ENCODE data around the gene TRAM2. TPM values are rescaled to one million over a fixed set of nuclear protein-coding genes. Genes with fewer than 3 reads are reported as not detected.
A peak's percentile ranks its signal among the peaks of the same experiment; 100 is the strongest.

Gene TRAM2
- total and polyA plus RNA-seq, 2 of the 13 experiments (the other 11 are each of a cell fraction or from before 2014, with no cell fraction given), result 49.1 to 72.5 TPM

DNA sequence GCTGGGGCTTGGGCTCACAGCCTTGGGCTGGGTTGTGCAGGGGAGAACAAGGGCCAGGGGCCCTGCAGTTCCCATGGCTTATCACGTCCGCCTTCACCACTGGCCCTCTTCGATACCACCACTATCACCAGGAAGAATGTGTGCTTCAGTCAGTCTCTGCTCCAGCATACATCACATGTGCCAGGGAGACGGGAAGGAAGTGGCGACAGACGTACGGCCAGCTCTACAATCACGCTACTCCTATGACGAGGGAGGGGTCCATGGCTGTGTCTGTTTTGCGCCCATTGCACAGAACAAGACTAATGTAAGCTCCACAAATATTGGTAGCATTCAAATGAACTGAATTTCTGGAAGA, 72.1 kb downstream of the TRAM2 start:
- WGBS (ENCODE audit: low lambda C conversion rate), result 98% methylated on average over 10 of the region's 10 CpGs
- POLR2A ChIA-PET, result no interaction called here
- Histone ChIP-seq H3K27ac (ENCODE audit: extremely low read length, insufficient read depth, low read length) (no peak overlapping the region), H3K27me3 (ENCODE audit: control insufficient read depth in 1 of 2, insufficient read depth in 2 of 2, low read length in 2 of 2) (no peaks in the 10 kb centered on the region), H4K20me1 (ENCODE audit: insufficient read depth, low read length) (no peaks in the 10 kb centered on the region), H3K9me3 (ENCODE audit: low read length) (no peaks in the 10 kb centered on the region), H3K4me3 (replicated peaks in 1 of 3; ENCODE audit: insufficient read depth in 1 of 3, low read depth in 2 of 3, low read length in 3 of 3) (no peak overlapping the region), H3K9ac (ENCODE audit: insufficient read depth, low read depth, low read length) (no peak overlapping the region), H3K79me2 (ENCODE audit: insufficient read depth, low read length) (no peaks in the 10 kb centered on the region), H3K4me1 (ENCODE audit: insufficient read depth, low read length) (peaks cover 19% of the 10 kb centered on the region), H3K4me2 (ENCODE audit: low read depth, low read length) (no peak overlapping the region), H3K36me3 (replicated peaks in 1 of 2; ENCODE audit: control insufficient read depth in 1 of 2, insufficient read depth in 2 of 2, low read length in 2 of 2) (peaks cover 38 to 79% of the 10 kb centered on the region in 2 experiments), H2AFZ (ENCODE audit: low read length) (no peak overlapping the region)
- no peak for ATAC-seq
- intact Hi-C loops (cut with micrococcal nuclease; ENCODE audit: unreplicated experiment) (loop anchor here (5.0 kb wide), 2 partner anchors 68 to 82 kb away; partner anchors contain the start of gene EFHC1), in situ Hi-C loops (cut with HindIII; ENCODE audit: extremely low pct_ligation_motif_present, low pct_unique_long_range_greater_than_20kb) (no loop called here)
- TF ChIP-seq POLR2A (IDR thresholded peaks at IDR 0.05; ENCODE audit: insufficient read depth in 1 of 2, low read depth in 2 of 2, low read length in 2 of 2), result peak in 1 of 2 experiments; percentile 25; a peak in 1 of 4 replicates
- no peak for TF ChIP-seq PCBP2 (optimal IDR thresholded peaks at IDR 0.05; ENCODE audit: low read depth, low read length, poor library complexity, severe bottlenecking)
- no peak for TF ChIP-seq ZNF543 (CRISPR knock-in tag; IDR thresholded peaks at IDR 0.05)
- no peak for TF ChIP-seq MAZ (IDR thresholded peaks at IDR 0.05; ENCODE audit: borderline replicate concordance, low read depth, low read length)
- no peak for TF ChIP-seq MAZ (CRISPR knock-in tag; IDR thresholded peaks at IDR 0.05; ENCODE audit: low read depth)
- no peak for TF ChIP-seq ATF1 (CRISPR knock-in tag; IDR thresholded peaks at IDR 0.05)
- no peak for TF ChIP-seq ZNF317 (CRISPR knock-in tag; IDR thresholded peaks at IDR 0.05)
- peak; percentile 35 for TF ChIP-seq RBM22 (optimal IDR thresholded peaks at IDR 0.05; ENCODE audit: low read length)
- no peak for TF ChIP-seq ZNF235 (CRISPR knock-in tag; IDR thresholded peaks at IDR 0.05; ENCODE audit: borderline replicate concordance)
- TF ChIP-seq ZNF256 (CRISPR knock-in tag; conservative IDR thresholded peaks at IDR 0.05), result no peak
- no peak for TF ChIP-seq MXD1 (CRISPR knock-in tag; IDR thresholded peaks at IDR 0.05)
- no peak for TF ChIP-seq ZNF18 (CRISPR knock-in tag; IDR thresholded peaks at IDR 0.05; ENCODE audit: insufficient replicate concordance)
- BruUV-seq (replicated peaks), result no TSS peak
- CTCF ChIA-PET (ENCODE audit: low intra/inter-chr PET ratio, low total read pairs), result no interaction called here
- DNase-seq (ENCODE audit: low spot score), result no peak
- no peak for FAIRE-seq

All from HepG2 (cell line).